HepG2 (cell line): ENCODE results near the gene VCAN. TPM values are rescaled to one million over a fixed set of nuclear protein-coding genes. Genes with fewer than 3 reads are reported as not detected.

Experiments used
- ATAC-seq: fragments of 200-7000 bp; cut with Tn5 transposase; 3 replicates; pipeline ENCODE4 v1.9.1; 2020; ENCODE audit warnings: mild to moderate bottlenecking, moderate library complexity
- BruUV-seq: library from RNA; stranded (reverse); fragments of 400-500 nt; replicated peaks from 2 replicates; lab custom pipeline; 2021; lab: Mats Ljungman, UMichigan
- CTCF ChIA-PET: fragments of 300-600 bp; formaldehyde crosslinking; extraction: SDS; loops from one replicate; lab custom pipeline; 2021; ENCODE audit warnings: low total read pairs, inconsistent platforms, low intra/inter-chr PET ratio; lab: Yijun Ruan, JAX
- POLR2A ChIA-PET: fragments of 350-600 bp; sonication (Branson Sonifier 250); formaldehyde crosslinking; loops from one replicate; lab custom pipeline; 2020; ENCODE audit warnings: antibody characterized with exemption, inconsistent platforms; lab: Yijun Ruan, JAX
- DNase-seq: peaks from one replicate; pipeline ENCODE4 v3.0.0-alpha.2; 2015; ENCODE audit warnings: low spot score
- FAIRE-seq: peaks from 3 replicates; lab custom pipeline; 2011; peaks lifted over from hg19 to GRCh38; lab: Jason Lieb, UNC
- H2AFZ ChIP-seq: one replicate; pipeline ENCODE4 v1.6.1; 2011; ENCODE audit warnings: low read length, inconsistent platforms
- H3K27ac ChIP-seq: fragments of 300-600 bp; 3 replicates; pipeline ENCODE4 v1.8.0; 2011; ENCODE audit warnings: mixed run types, mild to moderate bottlenecking, mixed read lengths, low read length, inconsistent platforms; ENCODE audit not compliant: insufficient read depth; ENCODE audit errors: extremely low read length
- H3K27me3 ChIP-seq, 2 experiments: fragments of 200-600 bp in 1 of 2; 2 replicates in 1 of 2; 3 replicates in 1 of 2; pipeline versions ENCODE4 v1.6.0 to v1.8.0; 2011; ENCODE audit warnings: low read length in 2 of 2, mild to moderate bottlenecking in 2 of 2, moderate library complexity in 2 of 2, inconsistent platforms in 1 of 2; ENCODE audit not compliant: insufficient read depth in 2 of 2, control insufficient read depth in 1 of 2
- H3K36me3 ChIP-seq, 2 experiments: fragments of 200-600 bp in 1 of 2; replicated peaks in 1 of 2; 2 replicates in 1 of 2; 3 replicates in 1 of 2; pipeline versions ENCODE4 v1.5.1 to v1.8.0; 2011; ENCODE audit warnings: low read length in 2 of 2, inconsistent platforms in 1 of 2; ENCODE audit not compliant: insufficient read depth in 2 of 2, control insufficient read depth in 1 of 2
- H3K4me1 ChIP-seq: 2 replicates; pipeline ENCODE4 v1.5.1; 2012; ENCODE audit warnings: low read length, inconsistent platforms; ENCODE audit not compliant: insufficient read depth
- H3K4me2 ChIP-seq: 2 replicates; pipeline ENCODE4 v1.6.0; 2011; ENCODE audit warnings: low read depth, low read length, inconsistent platforms
- H3K4me3 ChIP-seq, 3 experiments: fragments of 200-600 bp in 1 of 3; sonication (generic), shearing (Covaris generic) in 1 of 3; replicated peaks in 1 of 3; 2 replicates each; pipeline ENCODE4 v1.5.1; 2011 to 2016; ENCODE audit warnings: low read length in 3 of 3, inconsistent platforms in 2 of 3, low read depth in 2 of 3, mild to moderate bottlenecking in 2 of 3, control low read depth in 1 of 3, mixed read lengths in 1 of 3; ENCODE audit not compliant: insufficient read depth in 1 of 3
- H3K79me2 ChIP-seq: one replicate; pipeline ENCODE4 v1.6.1; 2011; ENCODE audit warnings: low read length, inconsistent platforms; ENCODE audit not compliant: insufficient read depth
- H3K9ac ChIP-seq: 2 replicates; pipeline ENCODE4 v1.6.0; 2011; ENCODE audit warnings: mild to moderate bottlenecking, low read depth, low read length, inconsistent platforms; ENCODE audit not compliant: insufficient read depth
- H3K9me3 ChIP-seq: 2 replicates; pipeline ENCODE4 v1.5.1; 2012; ENCODE audit warnings: mild to moderate bottlenecking, low read length
- H4K20me1 ChIP-seq: 2 replicates; pipeline ENCODE4 v1.6.0; 2011; ENCODE audit warnings: inconsistent platforms, mild to moderate bottlenecking, low read length, moderate library complexity; ENCODE audit not compliant: insufficient read depth
- CBX1 ChIP-seq: IDR thresholded peaks from one replicate; pipeline ENCODE4 v1.6.1; 2016; ENCODE audit warnings: antibody characterized with exemption, low read depth
- FOXK2 ChIP-seq: fragments of 450-650 bp; IDR thresholded peaks from 2 replicates; pipeline ENCODE4 v1.6.1; 2016
- IKZF4 ChIP-seq: sonication (generic); formaldehyde crosslinking; IDR thresholded peaks from 2 replicates; pipeline ENCODE4 v1.5.1; 2020; ENCODE audit warnings: borderline replicate concordance, mild to moderate bottlenecking, low read depth, missing genetic modification reagents; ENCODE audit errors: not compliant biosample characterization
- ZNF138 ChIP-seq: sonication (generic); formaldehyde crosslinking; IDR thresholded peaks from 2 replicates; pipeline ENCODE4 v1.5.0; 2020; ENCODE audit warnings: mild to moderate bottlenecking, low read depth, missing genetic modification reagents
- ZNF761 ChIP-seq: sonication (generic); formaldehyde crosslinking; conservative IDR thresholded peaks from 2 replicates; pipeline ENCODE4 v1.4.0; 2020; ENCODE audit warnings: mild to moderate bottlenecking, missing genetic modification reagents
- ZNF777 ChIP-seq: sonication (generic); formaldehyde crosslinking; IDR thresholded peaks from 2 replicates; pipeline ENCODE4 v1.4.0; 2020; ENCODE audit warnings: missing genetic modification reagents
- ZNF790 ChIP-seq: sonication (generic); formaldehyde crosslinking; IDR thresholded peaks from 2 replicates; pipeline ENCODE4 v1.8.0; 2022; ENCODE audit warnings: missing genetic modification reagents, mild to moderate bottlenecking, borderline replicate concordance
- WGBS: methylation state at CpG from one replicate; pipeline ENCODE4 v1.1.6; 2017; ENCODE audit warnings: low lambda C conversion rate; 5-methylcytosine and 5-hydroxymethylcytosine counted together
- in situ Hi-C: cut with HindIII; loops from 2 replicates; pipeline ENCODE4 v1.10.0; 2017; ENCODE audit warnings: low pct_unique_long_range_greater_than_20kb; ENCODE audit not compliant: extremely low pct_ligation_motif_present
- intact Hi-C: fragments of 100-400 bp; cut with micrococcal nuclease; formaldehyde crosslinking; loops from one replicate; pipeline ENCODE4 v1.10.0; 2022; ENCODE audit not compliant: unreplicated experiment
- polyA plus RNA-seq, 8 experiments: library from polyadenylated mRNA; depleted of rRNA in 3 of 8; stranded (reverse) in 7 of 8; unstranded in 1 of 8; fragments of >200 nt; fragmentation: Illumina TruSeq in 4 of 8; extraction: Trizol in 4 of 8; gene quantifications; 2 replicates each; pipeline versions ENCODE4 v1.2.1 to v1.2.3, GENCODE V29; 2011 to 2016; ENCODE audit warnings: low read depth in 4 of 8, missing spikeins in 1 of 8, mixed read lengths in 1 of 8; ENCODE audit not compliant: insufficient read depth in 1 of 8
- total RNA-seq, 5 experiments: library from RNA; depleted of rRNA; stranded (reverse); fragments of >200 nt; fragmentation: Illumina TruSeq; extraction: Trizol; gene quantifications; 2 replicates each; pipeline ENCODE4 v1.2.3, GENCODE V29; 2016; ENCODE audit warnings: low read depth in 1 of 5
- TF ChIP-seq, protein P1 (sequence below): IDR thresholded peaks from 2 replicates; pipeline ENCODE4 v1.6.1; 2012; ENCODE audit warnings: low read depth, low read length, improper control_type of control experiment
- TF ChIP-seq, protein P2 (sequence below): sonication (generic); formaldehyde crosslinking; IDR thresholded peaks from 2 replicates; pipeline ENCODE4 v1.8.1; 2023; ENCODE audit warnings: mild to moderate bottlenecking, missing genetic modification reagents

Gene VCAN
- total and polyA plus RNA-seq, 2 of the 13 experiments (the other 11 are each of a cell fraction or from before 2014, with no cell fraction given), result 1.2 to 3.5 TPM

GRCh38 chr5:83586874-83587776, 115.6 kb downstream of the VCAN start:
- no peak overlapping the region for H3K27ac ChIP-seq
- CTCF ChIA-PET, result no interaction called here
- TF ChIP-seq, protein P1, sequence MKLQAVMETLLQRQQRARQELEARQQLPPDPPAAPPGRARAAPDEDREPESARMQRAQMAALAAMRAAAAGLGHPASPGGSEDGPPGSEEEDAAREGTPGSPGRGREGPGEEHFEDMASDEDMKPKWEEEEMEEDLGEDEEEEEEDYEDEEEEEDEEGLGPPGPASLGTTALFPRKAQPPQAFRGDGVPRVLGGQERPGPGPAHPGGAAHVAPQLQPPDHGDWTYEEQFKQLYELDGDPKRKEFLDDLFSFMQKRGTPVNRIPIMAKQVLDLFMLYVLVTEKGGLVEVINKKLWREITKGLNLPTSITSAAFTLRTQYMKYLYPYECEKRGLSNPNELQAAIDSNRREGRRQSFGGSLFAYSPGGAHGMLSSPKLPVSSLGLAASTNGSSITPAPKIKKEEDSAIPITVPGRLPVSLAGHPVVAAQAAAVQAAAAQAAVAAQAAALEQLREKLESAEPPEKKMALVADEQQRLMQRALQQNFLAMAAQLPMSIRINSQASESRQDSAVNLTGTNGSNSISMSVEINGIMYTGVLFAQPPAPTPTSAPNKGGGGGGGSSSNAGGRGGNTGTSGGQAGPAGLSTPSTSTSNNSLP, result no peak
- TF ChIP-seq, protein P2, sequence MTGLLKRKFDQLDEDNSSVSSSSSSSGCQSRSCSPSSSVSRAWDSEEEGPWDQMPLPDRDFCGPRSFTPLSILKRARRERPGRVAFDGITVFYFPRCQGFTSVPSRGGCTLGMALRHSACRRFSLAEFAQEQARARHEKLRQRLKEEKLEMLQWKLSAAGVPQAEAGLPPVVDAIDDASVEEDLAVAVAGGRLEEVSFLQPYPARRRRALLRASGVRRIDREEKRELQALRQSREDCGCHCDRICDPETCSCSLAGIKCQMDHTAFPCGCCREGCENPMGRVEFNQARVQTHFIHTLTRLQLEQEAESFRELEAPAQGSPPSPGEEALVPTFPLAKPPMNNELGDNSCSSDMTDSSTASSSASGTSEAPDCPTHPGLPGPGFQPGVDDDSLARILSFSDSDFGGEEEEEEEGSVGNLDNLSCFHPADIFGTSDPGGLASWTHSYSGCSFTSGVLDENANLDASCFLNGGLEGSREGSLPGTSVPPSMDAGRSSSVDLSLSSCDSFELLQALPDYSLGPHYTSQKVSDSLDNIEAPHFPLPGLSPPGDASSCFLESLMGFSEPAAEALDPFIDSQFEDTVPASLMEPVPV (CRISPR knock-in tag), result no peak
- TF ChIP-seq FOXK2 (no peak), ZNF777 (CRISPR knock-in tag) (no peak), CBX1 (no peak), IKZF4 (CRISPR knock-in tag) (no peak), ZNF138 (CRISPR knock-in tag) (no peak), ZNF790 (CRISPR knock-in tag) (no peak), ZNF761 (CRISPR knock-in tag) (no peak)
- no peak overlapping the region for H3K4me3 ChIP-seq
- no peaks in the 10 kb centered on the region for H3K9me3 ChIP-seq
- 3% methylated on average over 3 of the region's 3 CpGs for WGBS
- no peaks in the 10 kb centered on the region for H4K20me1 ChIP-seq
- H3K36me3 ChIP-seq, result no peaks in the 10 kb centered on the region
- intact Hi-C loops (no loop called here), in situ Hi-C loops (no loop called here)
- DNase-seq (no peak), ATAC-seq (no peak), FAIRE-seq (no peak)
- no peaks in the 10 kb centered on the region for H3K4me1 ChIP-seq
- H3K79me2 ChIP-seq, result no peaks in the 10 kb centered on the region
- peaks cover 0 to 5% of the 10 kb centered on the region in 2 experiments; a peak in 1 of 5 replicates for H3K27me3 ChIP-seq
- BruUV-seq, result no TSS peak
- no peak overlapping the region for H3K9ac ChIP-seq
- H3K4me2 ChIP-seq, result no peak overlapping the region
- H2AFZ ChIP-seq, result no peak overlapping the region
- POLR2A ChIA-PET, result no interaction called here
